HCT116 (cell line): ENCODE data around the gene DENND1A. TPM values are rescaled to one million over a fixed set of nuclear protein-coding genes. Genes with fewer than 3 reads are reported as not detected.

Source experiments
- ATAC-seq: fragments of 200-7000 bp; cut with Tn5 transposase; 2 replicates; pipeline ENCODE4 v1.9.1; 2020; ENCODE audit warnings: mild to moderate bottlenecking, moderate library complexity
- BruUV-seq: library from RNA; stranded (reverse); fragments of 400-500 nt; replicated peaks from 2 replicates; lab custom pipeline; 2021; lab: Mats Ljungman, UMichigan
- CTCF ChIA-PET: fragments of 300-600 bp; sonication (Branson Sonifier 250); formaldehyde crosslinking; loops from one replicate; lab custom pipeline; 2021; ENCODE audit warnings: antibody characterized with exemption; lab: Charles Lee
- POLR2A ChIA-PET: fragments of 300-600, 350-600 bp; sonication (Branson Sonifier 250); formaldehyde crosslinking; loops from one replicate; lab custom pipeline; 2021; ENCODE audit warnings: antibody characterized with exemption; lab: Charles Lee
- RAD21 ChIA-PET, 2 experiments: fragments of 300-600 bp; sonication (Branson Sonifier 250); formaldehyde crosslinking; loops; one replicate each; lab custom pipeline; 2023; ENCODE audit warnings: low total read pairs in 2 of 2; ENCODE audit not compliant: uncharacterized antibody in 2 of 2, unreplicated experiment in 2 of 2, low non-redundant PET in 1 of 2; lab: Charles Lee
- DNase-seq: peaks from one replicate; pipeline ENCODE4 v3.0.0-alpha.2; 2010; ENCODE audit warnings: low read depth, low spot score
- H2AFZ ChIP-seq: fragments of 200-600 bp; shearing (Covaris generic), sonication (generic); 2 replicates; pipeline ENCODE4 v1.6.1; 2017; ENCODE audit warnings: low read depth, mixed run types, mixed read lengths, antibody characterized with exemption, low read length; ENCODE audit not compliant: poor library complexity, severe bottlenecking
- H3K27ac ChIP-seq: 2 replicates; pipeline ENCODE4 v1.5.1; 2012; ENCODE audit warnings: low read depth, low read length
- H3K27me3 ChIP-seq: fragments of 200-600 bp; sonication (generic); 2 replicates; pipeline ENCODE4 v1.6.1; 2016; ENCODE audit warnings: mixed run types, low read length, mixed read lengths; ENCODE audit not compliant: insufficient read depth
- H3K36me3 ChIP-seq, 2 experiments: fragments of 200-500 bp in 1 of 2; fragments of 200-600 bp in 1 of 2; sonication (Bioruptor generic) in 1 of 2; sonication (generic) in 1 of 2; 2 replicates each; pipeline versions ENCODE4 v1.5.1 to v1.6.1; 2014 to 2016; ENCODE audit warnings: low read length in 2 of 2, inconsistent platforms in 1 of 2, mixed read lengths in 1 of 2, mixed run types in 1 of 2; ENCODE audit not compliant: insufficient read depth in 2 of 2, control insufficient read depth in 1 of 2
- H3K4me1 ChIP-seq, 2 experiments: fragments of 200-600 bp in 1 of 2; sonication (generic) in 1 of 2; 2 replicates each; pipeline versions ENCODE4 v1.5.1 to v1.6.1; 2012 to 2017; ENCODE audit warnings: low read length in 2 of 2, inconsistent platforms in 1 of 2, mild to moderate bottlenecking in 1 of 2, mixed read lengths in 1 of 2, mixed run types in 1 of 2, moderate library complexity in 1 of 2; ENCODE audit not compliant: insufficient read depth in 2 of 2, control insufficient read depth in 1 of 2
- H3K4me2 ChIP-seq: fragments of 200-600 bp; sonication (generic); 2 replicates; pipeline ENCODE4 v1.6.1; 2017; ENCODE audit warnings: mixed run types, low read length, mixed read lengths
- H3K4me3 ChIP-seq, 2 experiments: fragments of 200-600 bp in 1 of 2; sonication (generic) in 1 of 2; replicated peaks in 1 of 2; 2 replicates each; pipeline ENCODE4 v1.5.1; 2011 to 2016; ENCODE audit warnings: low read length in 2 of 2, control low read depth in 1 of 2, low read depth in 1 of 2, mild to moderate bottlenecking in 1 of 2, mixed read lengths in 1 of 2, mixed run types in 1 of 2
- H3K79me2 ChIP-seq: fragments of 200-600 bp; sonication (generic); 2 replicates; pipeline ENCODE4 v1.6.1; 2017; ENCODE audit warnings: mild to moderate bottlenecking, mixed run types, low read length, moderate library complexity, mixed read lengths; ENCODE audit not compliant: insufficient read depth
- H3K9ac ChIP-seq: fragments of 200-600 bp; sonication (generic); 2 replicates; pipeline ENCODE4 v1.6.1; 2016; ENCODE audit warnings: low read length, mixed read lengths
- H3K9me2 ChIP-seq: fragments of 200-600 bp; sonication (generic), shearing (Covaris generic); 2 replicates; pipeline ENCODE4 v1.6.1; 2017; ENCODE audit warnings: mixed run types, mild to moderate bottlenecking, moderate library complexity; ENCODE audit not compliant: insufficient read depth
- H3K9me3 ChIP-seq, 2 experiments: fragments of 200-500 bp in 1 of 2; fragments of 200-600 bp in 1 of 2; sonication (Bioruptor generic) in 1 of 2; sonication (generic) in 1 of 2; 2 replicates each; pipeline ENCODE4 v1.6.1; 2014 to 2017; ENCODE audit warnings: low read length in 2 of 2, mixed read lengths in 2 of 2, inconsistent platforms in 1 of 2, low read depth in 1 of 2, mild to moderate bottlenecking in 1 of 2, mixed run types in 1 of 2, moderate library complexity in 1 of 2; ENCODE audit not compliant: control insufficient read depth in 1 of 2, insufficient read depth in 1 of 2
- H4K20me1 ChIP-seq: fragments of 200-600 bp; sonication (generic), shearing (Covaris generic); 2 replicates; pipeline ENCODE4 v1.6.1; 2017; ENCODE audit warnings: mixed run types, mild to moderate bottlenecking, moderate library complexity; ENCODE audit not compliant: insufficient read depth
- EZH2 ChIP-seq: fragments of 200-600 bp; sonication (generic); IDR thresholded peaks from 2 replicates; pipeline ENCODE4 v1.6.1; 2017; ENCODE audit warnings: antibody characterized with exemption, mixed run types
- POLR2A ChIP-seq: IDR thresholded peaks from 2 replicates; pipeline ENCODE4 v1.7.0; 2011; ENCODE audit warnings: borderline replicate concordance; ENCODE audit not compliant: insufficient read depth, insufficient read length; ENCODE audit errors: extremely low read depth
- POLR2AphosphoS5 ChIP-seq: IDR thresholded peaks from 2 replicates; pipeline ENCODE4 v1.6.1; 2011; ENCODE audit warnings: mild to moderate bottlenecking, low read depth, low read length, moderate library complexity
- RAD21 ChIP-seq: IDR thresholded peaks from 2 replicates; pipeline ENCODE4 v1.6.1; 2012; ENCODE audit warnings: low read depth, mild to moderate bottlenecking
- SP1 ChIP-seq: IDR thresholded peaks from 2 replicates; pipeline ENCODE4 v1.6.1; 2012; ENCODE audit warnings: low read depth
- SRF ChIP-seq: IDR thresholded peaks from 2 replicates; pipeline ENCODE4 v1.6.1; 2012; ENCODE audit warnings: low read depth
- YY1 ChIP-seq: IDR thresholded peaks from 2 replicates; pipeline ENCODE4 v1.6.1; 2011; ENCODE audit warnings: low read length, low read depth, moderate library complexity, mild to moderate bottlenecking; ENCODE audit not compliant: insufficient replicate concordance; ENCODE audit errors: extremely low read depth
- ZFX ChIP-seq: fragments of 450-650 bp; IDR thresholded peaks from 2 replicates; pipeline ENCODE4 v1.6.1; 2017
- ZNF274 ChIP-seq: fragments of 200-500 bp; sonication (Bioruptor generic); IDR thresholded peaks from 2 replicates; pipeline ENCODE4 v1.6.1; 2014; ENCODE audit warnings: mild to moderate bottlenecking, low read depth, low read length, inconsistent platforms
- intact Hi-C: fragments of 100-400 bp; cut with micrococcal nuclease; formaldehyde crosslinking; loops from 2 replicates; pipeline ENCODE4 v1.10.0; 2022
- total RNA-seq: library from RNA; stranded (reverse); gene quantifications from one replicate; pipeline ENCODE4 v1.2.1, GENCODE V29; 2021; ENCODE audit not compliant: unreplicated experiment
- TF ChIP-seq, protein P1 (sequence below): IDR thresholded peaks from 2 replicates; pipeline ENCODE4 v1.6.1; 2011; ENCODE audit warnings: mild to moderate bottlenecking, low read length, moderate library complexity; ENCODE audit not compliant: insufficient replicate concordance; ENCODE audit errors: extremely low read depth
- TF ChIP-seq, protein P2 (sequence below): IDR thresholded peaks from 2 replicates; pipeline ENCODE4 v1.6.1; 2012
- TF ChIP-seq, protein P3 (sequence below): IDR thresholded peaks from 2 replicates; pipeline ENCODE4 v1.6.1; 2012

Gene DENND1A
- total RNA-seq, 1 experiment from 2014 or later = 33.0 TPM

DNA sequence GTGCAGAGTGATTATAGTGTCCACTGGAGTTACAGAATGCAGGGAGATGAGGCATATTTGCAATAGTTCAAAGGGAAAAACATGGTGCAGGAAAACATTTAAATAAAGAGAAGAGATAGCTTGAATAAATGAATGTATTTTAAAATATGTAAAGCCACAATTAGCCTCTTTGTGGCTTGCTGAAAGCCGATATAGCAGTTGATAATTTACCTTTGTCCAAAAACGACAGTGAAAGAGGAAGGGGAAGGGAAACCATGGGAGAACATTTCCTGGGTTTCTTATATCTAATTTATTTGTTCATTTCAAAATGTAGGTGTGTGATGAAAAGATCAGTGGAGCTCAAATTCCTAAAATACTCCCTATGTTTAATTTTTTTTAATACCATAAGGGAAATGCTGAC, 156.1 kb downstream of the DENND1A start:
- intact Hi-C loops = no loop called here
- no peak overlapping the region for H3K27ac ChIP-seq

More for the DNA sequence above, 156.1 kb downstream of the DENND1A start:
- BruUV-seq = no TSS peak
- no peak for ATAC-seq
- no peaks in the 10 kb centered on the region for H3K9me3 ChIP-seq
- TF ChIP-seq ZFX = no peak
- no peak for TF ChIP-seq RAD21
- TF ChIP-seq EZH2 = no peak
- TF ChIP-seq YY1 = no peak
- no peak for TF ChIP-seq POLR2A
- TF ChIP-seq, protein P1, sequence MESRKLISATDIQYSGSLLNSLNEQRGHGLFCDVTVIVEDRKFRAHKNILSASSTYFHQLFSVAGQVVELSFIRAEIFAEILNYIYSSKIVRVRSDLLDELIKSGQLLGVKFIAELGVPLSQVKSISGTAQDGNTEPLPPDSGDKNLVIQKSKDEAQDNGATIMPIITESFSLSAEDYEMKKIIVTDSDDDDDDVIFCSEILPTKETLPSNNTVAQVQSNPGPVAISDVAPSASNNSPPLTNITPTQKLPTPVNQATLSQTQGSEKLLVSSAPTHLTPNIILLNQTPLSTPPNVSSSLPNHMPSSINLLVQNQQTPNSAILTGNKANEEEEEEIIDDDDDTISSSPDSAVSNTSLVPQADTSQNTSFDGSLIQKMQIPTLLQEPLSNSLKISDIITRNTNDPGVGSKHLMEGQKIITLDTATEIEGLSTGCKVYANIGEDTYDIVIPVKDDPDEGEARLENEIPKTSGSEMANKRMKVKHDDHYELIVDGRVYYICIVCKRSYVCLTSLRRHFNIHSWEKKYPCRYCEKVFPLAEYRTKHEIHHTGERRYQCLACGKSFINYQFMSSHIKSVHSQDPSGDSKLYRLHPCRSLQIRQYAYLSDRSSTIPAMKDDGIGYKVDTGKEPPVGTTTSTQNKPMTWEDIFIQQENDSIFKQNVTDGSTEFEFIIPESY = no peak
- TF ChIP-seq, protein P2, sequence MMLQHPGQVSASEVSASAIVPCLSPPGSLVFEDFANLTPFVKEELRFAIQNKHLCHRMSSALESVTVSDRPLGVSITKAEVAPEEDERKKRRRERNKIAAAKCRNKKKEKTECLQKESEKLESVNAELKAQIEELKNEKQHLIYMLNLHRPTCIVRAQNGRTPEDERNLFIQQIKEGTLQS = no peak
- TF ChIP-seq, protein P3, sequence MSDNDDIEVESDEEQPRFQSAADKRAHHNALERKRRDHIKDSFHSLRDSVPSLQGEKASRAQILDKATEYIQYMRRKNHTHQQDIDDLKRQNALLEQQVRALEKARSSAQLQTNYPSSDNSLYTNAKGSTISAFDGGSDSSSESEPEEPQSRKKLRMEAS = no peak
- no peak for TF ChIP-seq SRF
- TF ChIP-seq POLR2AphosphoS5 = no peak
- no peak for TF ChIP-seq SP1
- TF ChIP-seq ZNF274 = no peak
- ChIA-PET POLR2A (no interaction called here), CTCF (no interaction called here), RAD21 (no interaction called here)
- no peaks in the 10 kb centered on the region for H3K9me2 ChIP-seq
- no peaks in the 10 kb centered on the region for H3K79me2 ChIP-seq
- H3K27me3 ChIP-seq = no peaks in the 10 kb centered on the region
- H4K20me1 ChIP-seq = no peaks in the 10 kb centered on the region
- no peak for DNase-seq
- H3K4me3 ChIP-seq = no peak overlapping the region
- H2AFZ ChIP-seq = no peak overlapping the region
- H3K4me2 ChIP-seq = no peak overlapping the region
- no peak overlapping the region for H3K9ac ChIP-seq
- no peaks in the 10 kb centered on the region for H3K36me3 ChIP-seq
- H3K4me1 ChIP-seq = no peaks in the 10 kb centered on the region
